K562 (cell line): Measurements from ENCODE around the gene LRRC59.

ENCODE experiments used
- CCNT2 ChIP-seq: IDR thresholded peaks from 2 replicates; pipeline ENCODE4 v1.6.1; 2011; ENCODE audit warnings: borderline replicate concordance, low read depth, mild to moderate bottlenecking, moderate library complexity, mixed read lengths, low read length; ENCODE audit not compliant: insufficient read length; ENCODE audit errors: extremely low read depth
- EP300 ChIP-seq: IDR thresholded peaks from 2 replicates; pipeline ENCODE4 v1.6.1; 2012; ENCODE audit warnings: low read length, improper control_type of control experiment
- NFIC ChIP-seq: fragments of 450-650 bp; IDR thresholded peaks from 2 replicates; pipeline ENCODE4 v1.6.1; 2017; ENCODE audit warnings: mild to moderate bottlenecking, inconsistent platforms
- NR1H2 ChIP-seq: sonication (generic); formaldehyde crosslinking; IDR thresholded peaks from 2 replicates; pipeline ENCODE4 v1.4.0; 2020; ENCODE audit warnings: mild to moderate bottlenecking, missing genetic modification reagents

GRCh38 chr17:50380369-50381259, 16.7 kb downstream of the LRRC59 start:
- TF ChIP-seq CCNT2 (peak; percentile 12), EP300 (no peak), NR1H2 (CRISPR knock-in tag) (no peak), NFIC (no peak)
